C4-2B (cell line): ENCODE results near the gene COTL1.

ENCODE experiments used
- H3K27ac ChIP-seq: fragments of 450-650 bp; 2 replicates; pipeline ENCODE4 v1.5.1; 2017
- ZFX ChIP-seq: fragments of 450-650 bp; IDR thresholded peaks from 2 replicates; pipeline ENCODE4 v1.6.1; 2017
- TF ChIP-seq, protein P1 (sequence below): fragments of 450-650 bp; conservative IDR thresholded peaks from 2 replicates; pipeline ENCODE4 v1.5.1; 2017; ENCODE audit warnings: mild to moderate bottlenecking

COTL1 gene

DNA sequence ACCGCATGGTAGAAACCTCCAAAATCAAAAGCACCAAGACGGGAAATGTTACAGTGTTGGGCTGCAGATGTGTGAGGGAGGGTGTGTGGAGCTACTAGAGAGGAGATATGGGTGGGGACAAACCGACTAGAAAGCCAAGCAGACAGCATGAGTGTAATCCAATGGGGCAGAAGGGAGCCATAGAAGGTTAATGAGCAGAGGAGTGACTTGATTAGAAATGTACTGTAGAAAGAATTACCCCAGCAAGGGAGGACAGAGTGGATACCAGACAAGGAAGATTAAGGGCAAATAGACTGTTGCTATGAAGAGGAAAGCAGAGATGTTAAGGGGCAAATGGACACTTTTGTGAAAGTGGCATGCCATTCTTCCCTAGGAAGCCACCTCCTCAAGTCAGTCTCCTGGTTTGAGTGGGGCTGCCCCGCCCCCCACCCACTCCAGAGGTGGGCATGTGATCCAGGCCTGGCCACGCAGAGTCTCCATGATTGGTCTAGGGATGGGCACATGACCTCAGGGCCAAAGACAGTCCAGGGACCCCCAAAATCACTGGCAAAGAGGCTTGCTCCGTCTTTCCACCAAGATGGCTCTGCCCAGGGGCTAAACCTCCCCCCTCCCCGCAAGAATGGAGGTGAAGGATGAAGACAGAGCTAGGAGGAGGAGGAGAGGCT lies 4.3 kb downstream of the COTL1 start:
- no peak overlapping the region for H3K27ac ChIP-seq
- TF ChIP-seq, protein P1, sequence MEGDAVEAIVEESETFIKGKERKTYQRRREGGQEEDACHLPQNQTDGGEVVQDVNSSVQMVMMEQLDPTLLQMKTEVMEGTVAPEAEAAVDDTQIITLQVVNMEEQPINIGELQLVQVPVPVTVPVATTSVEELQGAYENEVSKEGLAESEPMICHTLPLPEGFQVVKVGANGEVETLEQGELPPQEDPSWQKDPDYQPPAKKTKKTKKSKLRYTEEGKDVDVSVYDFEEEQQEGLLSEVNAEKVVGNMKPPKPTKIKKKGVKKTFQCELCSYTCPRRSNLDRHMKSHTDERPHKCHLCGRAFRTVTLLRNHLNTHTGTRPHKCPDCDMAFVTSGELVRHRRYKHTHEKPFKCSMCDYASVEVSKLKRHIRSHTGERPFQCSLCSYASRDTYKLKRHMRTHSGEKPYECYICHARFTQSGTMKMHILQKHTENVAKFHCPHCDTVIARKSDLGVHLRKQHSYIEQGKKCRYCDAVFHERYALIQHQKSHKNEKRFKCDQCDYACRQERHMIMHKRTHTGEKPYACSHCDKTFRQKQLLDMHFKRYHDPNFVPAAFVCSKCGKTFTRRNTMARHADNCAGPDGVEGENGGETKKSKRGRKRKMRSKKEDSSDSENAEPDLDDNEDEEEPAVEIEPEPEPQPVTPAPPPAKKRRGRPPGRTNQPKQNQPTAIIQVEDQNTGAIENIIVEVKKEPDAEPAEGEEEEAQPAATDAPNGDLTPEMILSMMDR: no peak
- no peak for TF ChIP-seq ZFX

DNA sequence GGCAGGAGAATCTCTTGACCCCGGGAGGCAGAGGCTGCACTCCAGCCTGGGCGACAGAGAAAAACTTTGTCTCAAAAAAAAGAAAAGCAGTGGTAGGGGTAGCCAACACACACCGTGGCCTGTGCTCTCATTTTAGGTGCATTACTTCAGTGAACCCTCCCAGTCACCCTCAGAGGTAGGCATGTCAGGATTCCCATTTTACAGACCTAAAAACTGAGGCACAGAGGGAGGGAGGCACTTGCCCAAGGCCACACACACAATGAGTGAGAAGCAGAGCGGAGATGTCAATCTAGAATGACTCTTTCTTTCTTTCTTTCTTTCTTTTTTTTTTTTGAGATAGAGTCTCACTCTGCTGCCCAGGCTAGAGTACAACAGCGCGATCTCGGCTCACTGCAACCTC lies 5.2 kb downstream of the COTL1 start:
- TF ChIP-seq, protein P1: no peak
- TF ChIP-seq ZFX: no peak

DNA sequence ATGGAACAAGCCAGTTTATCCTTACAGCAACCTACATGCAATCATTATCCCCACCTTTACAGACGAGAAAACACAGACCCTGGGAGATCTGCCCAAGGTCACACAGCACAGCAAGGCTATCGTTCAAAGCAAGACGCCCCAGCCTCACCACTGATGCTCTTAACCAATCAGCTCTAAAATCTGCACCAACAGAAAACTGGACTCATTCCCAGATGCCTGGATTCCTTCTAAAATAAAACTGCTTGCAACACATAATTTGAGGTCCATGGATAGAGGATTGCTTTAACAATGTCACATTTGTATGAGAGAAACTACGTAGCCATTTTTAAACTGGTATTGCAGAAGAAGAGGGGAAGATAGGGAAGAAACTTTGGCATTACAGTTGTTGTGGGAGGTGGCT lies 6.8 kb downstream of the COTL1 start:
- no peak overlapping the region for H3K27ac ChIP-seq
- no peak for TF ChIP-seq ZFX
- TF ChIP-seq, protein P1: no peak

More for the DNA sequence above, 5.2 kb downstream of the COTL1 start:
- H3K27ac ChIP-seq: no peak overlapping the region

DNA sequence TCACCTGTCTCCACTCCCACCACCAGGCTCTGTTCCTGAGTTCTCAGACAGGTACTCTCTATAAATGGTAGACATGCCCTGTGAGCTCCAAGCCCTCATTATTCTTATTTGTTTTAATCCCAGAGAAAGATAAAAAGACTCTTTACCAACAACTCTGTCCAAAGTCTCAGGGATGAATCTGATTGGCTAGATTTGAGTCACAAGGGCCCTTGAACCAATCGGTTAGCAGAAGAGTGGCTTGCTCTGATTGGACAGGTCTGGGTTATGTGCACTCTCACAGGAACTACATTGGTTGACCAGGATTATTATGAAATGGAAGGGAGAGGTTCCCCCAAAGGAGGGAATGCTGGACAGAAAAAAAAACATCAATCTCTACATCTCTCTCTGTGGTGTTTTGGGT lies 7.5 kb downstream of the COTL1 start:
- H3K27ac ChIP-seq: no peak overlapping the region
- no peak for TF ChIP-seq ZFX
- TF ChIP-seq, protein P1: no peak

DNA sequence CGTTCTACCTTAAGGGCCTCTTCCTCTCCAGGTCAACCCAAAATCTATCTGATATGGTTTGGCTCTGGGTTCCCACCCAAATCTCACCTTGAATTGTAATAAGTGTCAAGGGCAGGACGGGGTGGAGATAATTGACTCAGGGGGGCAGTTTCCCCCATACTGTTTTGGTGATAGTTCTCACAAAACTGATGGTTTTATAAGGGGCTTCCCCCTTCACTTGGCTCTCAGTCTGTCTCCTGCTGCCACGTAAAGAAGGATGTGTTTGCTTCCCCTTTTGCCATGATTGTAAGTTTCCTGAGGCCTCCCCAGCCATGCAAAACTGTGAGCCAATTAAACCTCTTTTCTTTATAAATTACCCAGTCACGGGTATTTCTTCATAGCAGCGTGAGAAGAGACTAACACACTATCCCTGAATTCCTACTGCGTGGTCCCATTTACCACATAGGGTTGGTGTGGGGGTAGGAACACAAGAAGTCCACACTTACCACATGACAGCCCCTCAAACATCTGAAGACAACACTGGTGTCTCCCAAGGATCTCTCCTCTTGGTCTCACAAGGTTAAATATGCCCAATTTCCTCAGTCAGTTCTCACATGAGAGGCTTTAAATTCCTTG lies 8.2 kb downstream of the COTL1 start:
- no peak overlapping the region for H3K27ac ChIP-seq
- TF ChIP-seq, protein P1: no peak
- TF ChIP-seq ZFX: no peak

DNA sequence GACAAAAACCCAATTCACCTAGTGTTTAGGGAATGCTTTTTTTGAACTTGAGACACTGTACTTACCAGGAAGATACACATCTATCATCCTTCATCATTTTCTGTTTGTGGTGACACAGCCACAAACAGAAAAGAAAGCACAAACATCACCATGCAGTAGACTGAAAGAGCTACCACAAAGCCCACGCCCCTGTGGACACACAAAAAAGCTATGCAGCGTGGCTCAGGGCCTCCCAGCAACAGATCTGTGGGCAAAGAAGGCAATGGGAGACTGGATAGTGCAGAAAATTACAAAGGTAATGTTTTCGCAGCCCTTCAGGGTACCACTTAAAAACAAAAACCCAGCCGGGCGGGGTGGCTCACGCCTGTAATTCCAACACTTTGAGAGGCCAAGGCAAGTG lies 9.6 kb downstream of the COTL1 start:
- no peak overlapping the region for H3K27ac ChIP-seq
- no peak for TF ChIP-seq ZFX
- TF ChIP-seq, protein P1: no peak

DNA sequence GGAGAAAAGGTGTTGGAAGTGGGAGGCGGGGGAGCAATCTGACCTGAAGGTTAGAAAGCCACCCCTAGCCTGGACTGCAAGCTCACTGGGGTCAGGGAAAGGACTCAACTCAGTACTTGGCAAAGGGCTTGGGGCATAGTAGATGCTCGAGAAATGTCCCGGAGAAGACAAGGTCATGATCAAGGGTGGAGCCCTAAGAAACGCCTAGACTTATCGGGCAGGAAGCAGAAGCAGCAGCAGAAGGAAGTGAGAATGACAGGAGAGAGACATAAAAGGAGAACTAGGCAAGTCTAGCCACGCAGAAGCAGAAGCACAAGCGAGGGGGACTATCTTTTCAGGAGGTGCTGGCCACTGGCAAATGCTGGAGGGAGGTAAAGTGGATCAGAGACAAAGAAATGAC lies 10.2 kb downstream of the COTL1 start:
- TF ChIP-seq ZFX: no peak
- TF ChIP-seq, protein P1: no peak
- no peak overlapping the region for H3K27ac ChIP-seq
